ENCODE data around the gene GATA6. TPM values are rescaled to one million over a fixed set of nuclear protein-coding genes. Genes with fewer than 3 reads are reported as not detected.

The GATA6 gene
- total and polyA plus RNA-seq, 10 of the 15 experiments (the other 5 are each of a cell fraction or from before 2014, with no cell fraction given), result 0.04 to 0.05 TPM; not detected in 8

DNA sequence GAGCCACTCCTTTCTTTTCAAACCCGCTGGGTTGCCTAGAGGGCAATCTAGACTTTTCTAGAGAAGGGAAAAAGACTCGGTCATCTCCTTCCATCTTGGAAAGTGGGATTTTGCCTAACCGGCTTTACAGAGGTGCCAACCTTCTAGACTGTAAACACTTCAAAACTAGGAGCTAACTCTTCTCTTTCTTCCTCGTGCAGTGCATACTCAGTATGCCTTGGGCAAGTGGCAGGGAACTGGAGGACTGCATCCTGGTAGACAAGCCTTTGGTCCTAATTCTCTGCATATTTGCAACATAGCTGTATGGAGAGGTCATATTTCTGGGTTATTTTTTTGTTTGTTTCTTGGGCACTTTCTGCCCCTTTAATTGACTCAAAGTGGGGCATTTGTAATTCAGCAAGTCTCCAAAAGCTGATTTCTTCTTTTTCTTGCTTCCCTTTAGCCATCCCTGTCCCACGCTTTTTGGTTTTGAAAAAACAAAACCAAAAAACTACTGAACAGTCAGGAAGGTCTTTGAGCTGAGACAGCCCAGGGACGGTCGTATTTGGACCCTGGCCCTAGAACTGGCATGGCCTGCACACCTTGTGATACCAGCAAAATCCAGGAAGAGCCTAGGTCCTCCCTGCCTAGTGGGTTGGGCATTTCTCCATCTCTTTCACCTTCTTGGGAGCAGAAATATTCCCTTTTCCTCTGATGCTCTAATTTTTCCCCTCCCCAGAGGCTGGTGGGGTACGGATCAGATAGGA, 5.8 kb upstream of the GATA6 start:
- in situ Hi-C loops (cut with MboI), result no loop called here

More for the DNA sequence above, 5.8 kb upstream of the GATA6 start:
- no peak overlapping the region for H3K4me3 ChIP-seq
- H3K9me3 ChIP-seq (replicated peaks; ENCODE audit: control insufficient read depth, insufficient read depth, low read length), result no peaks in the 10 kb centered on the region; the same call in 2 of the 3 replicates
- ChIA-PET POLR2A (no interaction called here), CTCF (no interaction called here), SMC1A (ENCODE audit: uncharacterized antibody, unreplicated experiment) (interaction anchor here (0.8 kb wide), 1 partner anchor 22 kb away, joined by 3 read pairs; no protein-coding TSS in a partner anchor), RAD21 (ENCODE audit: unreplicated experiment) (no interaction called here)
- H3K79me2 ChIP-seq (ENCODE audit: control insufficient read depth, insufficient read depth, low read length), result no peaks in the 10 kb centered on the region
- no TSS peak for BruUV-seq (replicated peaks)
- no peak overlapping the region for H3K4me2 ChIP-seq (ENCODE audit: control insufficient read depth, insufficient read depth)
- WGBS (ENCODE audit: insufficient coverage, insufficient replicate concordance, low lambda C conversion rate, missing lambda C conversion rate), result 24% methylated on average over 8 of the region's 8 CpGs
- H3K4me1 ChIP-seq (ENCODE audit: control insufficient read depth, insufficient read depth, low read length), result no peaks in the 10 kb centered on the region
- ATAC-seq (no peak), DNase-seq (ENCODE audit: low read depth, low spot score) (no peak), FAIRE-seq (no peak)
- H4K20me1 ChIP-seq (ENCODE audit: control insufficient read depth, insufficient read depth), result no peaks in the 10 kb centered on the region
- intact Hi-C loops (cut with micrococcal nuclease; ENCODE audit: unreplicated experiment), result no loop called here
- no peaks in the 10 kb centered on the region for H3K36me3 ChIP-seq (ENCODE audit: control insufficient read depth in 2 of 2, insufficient read depth in 2 of 2, low read length in 1 of 2)
- TF ChIP-seq ASH2L (IDR thresholded peaks at IDR 0.05; ENCODE audit: borderline replicate concordance, low read depth), result no peak
- TF ChIP-seq, protein P1, sequence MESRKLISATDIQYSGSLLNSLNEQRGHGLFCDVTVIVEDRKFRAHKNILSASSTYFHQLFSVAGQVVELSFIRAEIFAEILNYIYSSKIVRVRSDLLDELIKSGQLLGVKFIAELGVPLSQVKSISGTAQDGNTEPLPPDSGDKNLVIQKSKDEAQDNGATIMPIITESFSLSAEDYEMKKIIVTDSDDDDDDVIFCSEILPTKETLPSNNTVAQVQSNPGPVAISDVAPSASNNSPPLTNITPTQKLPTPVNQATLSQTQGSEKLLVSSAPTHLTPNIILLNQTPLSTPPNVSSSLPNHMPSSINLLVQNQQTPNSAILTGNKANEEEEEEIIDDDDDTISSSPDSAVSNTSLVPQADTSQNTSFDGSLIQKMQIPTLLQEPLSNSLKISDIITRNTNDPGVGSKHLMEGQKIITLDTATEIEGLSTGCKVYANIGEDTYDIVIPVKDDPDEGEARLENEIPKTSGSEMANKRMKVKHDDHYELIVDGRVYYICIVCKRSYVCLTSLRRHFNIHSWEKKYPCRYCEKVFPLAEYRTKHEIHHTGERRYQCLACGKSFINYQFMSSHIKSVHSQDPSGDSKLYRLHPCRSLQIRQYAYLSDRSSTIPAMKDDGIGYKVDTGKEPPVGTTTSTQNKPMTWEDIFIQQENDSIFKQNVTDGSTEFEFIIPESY (IDR thresholded peaks at IDR 0.05), result no peak
- TF ChIP-seq NBN (IDR thresholded peaks at IDR 0.05), result no peak
- TF ChIP-seq EED (IDR thresholded peaks at IDR 0.05; ENCODE audit: low read depth), result no peak
- no peak for TF ChIP-seq SP1 (IDR thresholded peaks at IDR 0.05; ENCODE audit: low read depth, low read length)
- H3K9ac ChIP-seq (ENCODE audit: control insufficient read depth, insufficient read depth, low read length), result no peak overlapping the region
- H2AFZ ChIP-seq (ENCODE audit: control insufficient read depth, low read depth, low read length), result no peak overlapping the region
- H3K27me3 ChIP-seq (replicated peaks in 1 of 2; ENCODE audit: control insufficient read depth in 2 of 2, insufficient read depth in 2 of 2, low read length in 1 of 2), result peaks cover 6 to 12% of the 10 kb centered on the region in 2 experiments; a peak in 3 of 4 replicates
- H3K27ac ChIP-seq (ENCODE audit: control insufficient read depth, insufficient read depth), result no peak overlapping the region

All from GM12878 (cell line).